ENCODE data around the gene TRIO. TPM values are rescaled to one million over a fixed set of nuclear protein-coding genes. Genes with fewer than 3 reads are reported as not detected.

Gene TRIO
- total RNA-seq, 1 experiment from 2014 or later: 99.8 TPM

DNA sequence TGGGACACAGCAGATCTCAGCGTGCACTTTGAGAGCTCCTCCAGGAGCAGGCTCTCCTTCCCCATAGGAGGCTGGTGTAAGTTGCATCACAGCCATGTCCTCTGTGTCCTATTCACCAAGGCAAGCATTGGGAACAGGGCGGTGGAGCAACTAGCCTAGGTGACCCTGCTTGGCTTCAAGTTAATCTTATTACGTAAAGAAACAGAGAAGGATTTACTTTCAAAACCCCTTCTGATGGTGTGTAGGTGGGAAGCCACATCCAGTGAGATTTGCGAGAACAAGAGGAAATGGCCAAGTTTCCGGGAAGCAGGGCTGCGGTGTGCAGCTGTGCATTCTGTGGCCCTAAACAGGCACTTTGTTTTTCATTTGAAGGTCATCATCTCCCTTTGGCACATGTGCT lies 80.2 kb downstream of the TRIO start:
- ChIA-PET POLR2A (ENCODE audit: low non-redundant PET) (no interaction called here), CTCF (no interaction called here)
- no peaks in the 10 kb centered on the region for H3K27me3 ChIP-seq (replicated peaks; ENCODE audit: insufficient read depth, low read depth, low read length, poor library complexity)
- no peak overlapping the region for H3K4me3 ChIP-seq (ENCODE audit: low read depth, low read length, poor library complexity, severe bottlenecking)
- no peaks in the 10 kb centered on the region for H3K9me3 ChIP-seq (ENCODE audit: low read depth, low read length, poor library complexity, severe bottlenecking)
- no peaks in the 10 kb centered on the region for H3K36me3 ChIP-seq (ENCODE audit: insufficient read depth, low read length, poor library complexity, severe bottlenecking)
- H3K4me1 ChIP-seq (ENCODE audit: insufficient read depth, low read length, poor library complexity, severe bottlenecking): peaks cover 17% of the 10 kb centered on the region
- intact Hi-C loops (cut with micrococcal nuclease; ENCODE audit: unreplicated experiment): no loop called here
- no peak for DNase-seq (ENCODE audit: low spot score)
- H3K27ac ChIP-seq (ENCODE audit: low read depth, low read length, poor library complexity, severe bottlenecking): no peak overlapping the region
- TF ChIP-seq, protein P1, sequence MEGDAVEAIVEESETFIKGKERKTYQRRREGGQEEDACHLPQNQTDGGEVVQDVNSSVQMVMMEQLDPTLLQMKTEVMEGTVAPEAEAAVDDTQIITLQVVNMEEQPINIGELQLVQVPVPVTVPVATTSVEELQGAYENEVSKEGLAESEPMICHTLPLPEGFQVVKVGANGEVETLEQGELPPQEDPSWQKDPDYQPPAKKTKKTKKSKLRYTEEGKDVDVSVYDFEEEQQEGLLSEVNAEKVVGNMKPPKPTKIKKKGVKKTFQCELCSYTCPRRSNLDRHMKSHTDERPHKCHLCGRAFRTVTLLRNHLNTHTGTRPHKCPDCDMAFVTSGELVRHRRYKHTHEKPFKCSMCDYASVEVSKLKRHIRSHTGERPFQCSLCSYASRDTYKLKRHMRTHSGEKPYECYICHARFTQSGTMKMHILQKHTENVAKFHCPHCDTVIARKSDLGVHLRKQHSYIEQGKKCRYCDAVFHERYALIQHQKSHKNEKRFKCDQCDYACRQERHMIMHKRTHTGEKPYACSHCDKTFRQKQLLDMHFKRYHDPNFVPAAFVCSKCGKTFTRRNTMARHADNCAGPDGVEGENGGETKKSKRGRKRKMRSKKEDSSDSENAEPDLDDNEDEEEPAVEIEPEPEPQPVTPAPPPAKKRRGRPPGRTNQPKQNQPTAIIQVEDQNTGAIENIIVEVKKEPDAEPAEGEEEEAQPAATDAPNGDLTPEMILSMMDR (conservative IDR thresholded peaks at IDR 0.05; ENCODE audit: low read depth, low read length): no peak
- TF ChIP-seq EZH2 (IDR thresholded peaks at IDR 0.05; ENCODE audit: borderline replicate concordance, low read depth, low read length, poor library complexity, severe bottlenecking): no peak
- no TSS peak for BruUV-seq (replicated peaks)

DNA sequence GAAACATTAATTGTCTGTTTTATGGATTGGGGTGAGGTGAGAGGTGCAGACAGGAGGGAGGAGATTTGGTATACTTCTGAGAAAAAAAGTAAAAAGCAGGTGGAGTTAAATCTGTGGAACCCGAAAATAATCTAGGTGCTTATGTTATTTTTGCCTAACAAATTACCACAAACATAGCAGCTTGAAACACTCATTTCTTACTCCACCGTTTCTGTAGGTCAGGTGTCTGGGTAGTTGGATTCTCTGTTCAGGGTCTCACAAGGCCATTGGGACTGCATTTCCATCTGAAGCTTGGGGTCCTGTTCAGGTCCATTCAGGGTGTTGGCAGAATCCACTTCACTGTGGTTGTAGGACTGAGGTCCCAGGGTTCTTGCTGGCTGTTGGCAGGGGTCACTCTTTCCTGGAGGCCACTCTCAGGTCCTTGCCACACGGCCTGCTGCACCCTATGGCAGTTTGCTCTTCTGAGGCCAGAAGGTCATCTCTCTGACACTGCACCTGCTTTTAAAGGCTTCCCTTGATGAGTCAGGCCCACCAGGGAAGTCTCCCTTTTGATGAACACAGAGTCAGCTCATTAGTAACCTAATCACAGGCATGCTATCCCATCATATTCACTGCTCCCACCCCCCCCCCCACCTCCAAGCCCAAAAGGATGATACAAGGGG lies 82.2 kb downstream of the TRIO start:
- Histone ChIP-seq H3K27ac (ENCODE audit: low read depth, low read length, poor library complexity, severe bottlenecking) (no peak overlapping the region), H3K4me3 (ENCODE audit: low read depth, low read length, poor library complexity, severe bottlenecking) (no peak overlapping the region), H3K9me3 (ENCODE audit: low read depth, low read length, poor library complexity, severe bottlenecking) (no peaks in the 10 kb centered on the region), H3K4me1 (ENCODE audit: insufficient read depth, low read length, poor library complexity, severe bottlenecking) (peaks cover 17% of the 10 kb centered on the region), H3K36me3 (ENCODE audit: insufficient read depth, low read length, poor library complexity, severe bottlenecking) (no peaks in the 10 kb centered on the region), H3K27me3 (replicated peaks; ENCODE audit: insufficient read depth, low read depth, low read length, poor library complexity) (no peaks in the 10 kb centered on the region)
- intact Hi-C loops (cut with micrococcal nuclease; ENCODE audit: unreplicated experiment): no loop called here
- no TSS peak for BruUV-seq (replicated peaks)
- ChIA-PET CTCF (no interaction called here), POLR2A (ENCODE audit: low non-redundant PET) (no interaction called here)
- DNase-seq (ENCODE audit: low spot score): no peak
- TF ChIP-seq, protein P1 (conservative IDR thresholded peaks at IDR 0.05; ENCODE audit: low read depth, low read length): no peak
- TF ChIP-seq EZH2 (IDR thresholded peaks at IDR 0.05; ENCODE audit: borderline replicate concordance, low read depth, low read length, poor library complexity, severe bottlenecking): no peak

DNA sequence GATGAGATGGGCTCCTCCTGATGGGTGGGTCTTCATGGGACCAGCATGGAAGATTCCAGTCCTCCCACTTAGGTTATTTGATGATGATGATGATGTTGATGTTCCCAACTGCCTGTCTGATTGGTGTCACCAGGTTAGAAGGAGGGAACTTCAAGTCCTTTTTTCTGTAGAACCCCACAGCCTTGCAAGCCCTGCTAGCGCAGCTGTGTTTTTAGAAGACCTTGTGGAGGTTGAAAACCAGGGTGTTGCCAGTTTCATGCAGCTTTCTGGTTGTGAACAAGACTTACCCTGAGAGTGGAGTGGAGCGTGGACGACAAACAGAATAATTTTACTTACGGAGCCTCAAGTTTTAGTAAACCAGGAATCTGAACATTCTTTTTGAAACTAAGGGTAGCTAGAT lies 83.0 kb downstream of the TRIO start:
- BruUV-seq (replicated peaks): no TSS peak
- Histone ChIP-seq H3K27me3 (replicated peaks; ENCODE audit: insufficient read depth, low read depth, low read length, poor library complexity) (no peaks in the 10 kb centered on the region), H3K4me3 (ENCODE audit: low read depth, low read length, poor library complexity, severe bottlenecking) (no peak overlapping the region), H3K4me1 (ENCODE audit: insufficient read depth, low read length, poor library complexity, severe bottlenecking) (peaks cover 17% of the 10 kb centered on the region), H3K36me3 (ENCODE audit: insufficient read depth, low read length, poor library complexity, severe bottlenecking) (no peaks in the 10 kb centered on the region), H3K9me3 (ENCODE audit: low read depth, low read length, poor library complexity, severe bottlenecking) (no peaks in the 10 kb centered on the region), H3K27ac (ENCODE audit: low read depth, low read length, poor library complexity, severe bottlenecking) (no peak overlapping the region)
- DNase-seq (ENCODE audit: low spot score): no peak
- CTCF ChIA-PET: no interaction called here
- POLR2A ChIA-PET (ENCODE audit: low non-redundant PET): no interaction called here
- TF ChIP-seq, protein P1 (conservative IDR thresholded peaks at IDR 0.05; ENCODE audit: low read depth, low read length): no peak
- no peak for TF ChIP-seq EZH2 (IDR thresholded peaks at IDR 0.05; ENCODE audit: borderline replicate concordance, low read depth, low read length, poor library complexity, severe bottlenecking)
- intact Hi-C loops (cut with micrococcal nuclease; ENCODE audit: unreplicated experiment): no loop called here

Data from A673 (cell line).